ENCODE data around the gene INPP4B.

INPP4B gene

GRCh38 chr4:142110136-142110535, 736.0 kb downstream of the INPP4B start:
- no peak overlapping the region for H3K4me3 ChIP-seq (replicated peaks in 1 of 2; ENCODE audit: low read depth in 2 of 2, low read length in 2 of 2)
- TF ChIP-seq CTCF (IDR thresholded peaks at IDR 0.05; ENCODE audit: low read depth, low read length) = no peak
- DNase-seq (ENCODE audit: low read depth in 2 of 2) = no peak

- no peak for DNase-seq (ENCODE audit: low read depth in 2 of 2)
- no peak for TF ChIP-seq CTCF (IDR thresholded peaks at IDR 0.05; ENCODE audit: low read depth, low read length)
- no peak overlapping the region for H3K4me3 ChIP-seq (replicated peaks in 1 of 2; ENCODE audit: low read depth in 2 of 2, low read length in 2 of 2)
Measured at GRCh38 chr4:142104041-142104440, 742.1 kb downstream of the INPP4B start.

- H3K4me3 ChIP-seq (replicated peaks in 1 of 2; ENCODE audit: low read depth in 2 of 2, low read length in 2 of 2) = no peak overlapping the region
- DNase-seq (ENCODE audit: low read depth in 2 of 2) = no peak
- TF ChIP-seq CTCF (IDR thresholded peaks at IDR 0.05; ENCODE audit: low read depth, low read length) = no peak
Measured at GRCh38 chr4:142101401-142101800, 744.7 kb downstream of the INPP4B start.

GRCh38 chr4:142100941-142101340, 745.2 kb downstream of the INPP4B start:
- no peak for TF ChIP-seq CTCF (IDR thresholded peaks at IDR 0.05; ENCODE audit: low read depth, low read length)
- H3K4me3 ChIP-seq (replicated peaks in 1 of 2; ENCODE audit: low read depth in 2 of 2, low read length in 2 of 2) = no peak overlapping the region
- DNase-seq (ENCODE audit: low read depth in 2 of 2) = no peak

- TF ChIP-seq CTCF (IDR thresholded peaks at IDR 0.05; ENCODE audit: low read depth, low read length) = no peak
- peak in 1 of 2 donors; percentile 43 for DNase-seq (ENCODE audit: low read depth in 2 of 2)
Measured at GRCh38 chr4:142098900-142099545, 747.1 kb downstream of the INPP4B start.

GRCh38 chr4:142098380-142098779, 747.7 kb downstream of the INPP4B start:
- no peak overlapping the region for H3K4me3 ChIP-seq (replicated peaks in 1 of 2; ENCODE audit: low read depth in 2 of 2, low read length in 2 of 2)
- TF ChIP-seq CTCF (IDR thresholded peaks at IDR 0.05; ENCODE audit: low read depth, low read length) = no peak
- no peak for DNase-seq (ENCODE audit: low read depth in 2 of 2)

More at GRCh38 chr4:142098900-142099545, 747.1 kb downstream of the INPP4B start:
- no peak overlapping the region for H3K4me3 ChIP-seq (replicated peaks in 1 of 2; ENCODE audit: low read depth in 2 of 2, low read length in 2 of 2)

- no peak for TF ChIP-seq CTCF (IDR thresholded peaks at IDR 0.05; ENCODE audit: low read depth, low read length)
- DNase-seq (ENCODE audit: low read depth in 2 of 2) = no peak
- H3K4me3 ChIP-seq (replicated peaks in 1 of 2; ENCODE audit: low read depth in 2 of 2, low read length in 2 of 2) = no peak overlapping the region
Measured at GRCh38 chr4:142097015-142097414, 749.1 kb downstream of the INPP4B start.
